ENCODE results near the gene TMEM59L.

- TF ChIP-seq CTCF (IDR thresholded peaks at IDR 0.05) (no peak), EP300 (IDR thresholded peaks at IDR 0.05) (no peak), POLR2A (IDR thresholded peaks at IDR 0.05) (no peak)
Measured at GRCh38 chr19:18668744-18669523, 56.3 kb downstream of the TMEM59L start.
